Middle frontal gyrus (tissue), 1 donor: ENCODE measurements around the gene TOPBP1.
A peak's percentile ranks its signal among the peaks of the same experiment; 100 is the strongest.

Experiments used
- DNase-seq: peaks from one replicate; pipeline ENCODE4 v3.0.0-alpha.2; 2015; ENCODE audit warnings: low spot score; ENCODE audit errors: extremely low spot score

Gene TOPBP1

GRCh38 chr3:133608388-133608787, 53.4 kb downstream of the TOPBP1 start:
- no peak for DNase-seq

- DNase-seq, result no peak
Measured at GRCh38 chr3:133607816-133608215, 53.9 kb downstream of the TOPBP1 start.

- DNase-seq, result no peak
Measured at GRCh38 chr3:133606902-133607301, 54.8 kb downstream of the TOPBP1 start.

- no peak for DNase-seq
Measured at GRCh38 chr3:133606342-133606741, 55.4 kb downstream of the TOPBP1 start.

GRCh38 chr3:133600572-133601081, 61.1 kb downstream of the TOPBP1 start:
- no peak for DNase-seq

- no peak for DNase-seq
Measured at GRCh38 chr3:133599280-133599679, 62.5 kb downstream of the TOPBP1 start.

- no peak for DNase-seq
Measured at GRCh38 chr3:133598405-133598804, 63.3 kb downstream of the TOPBP1 start.

- DNase-seq, result no peak
Measured at GRCh38 chr3:133595341-133595740, 66.4 kb downstream of the TOPBP1 start.

GRCh38 chr3:133593243-133593642, 68.5 kb downstream of the TOPBP1 start:
- DNase-seq, result no peak

- DNase-seq, result no peak
Measured at GRCh38 chr3:133592843-133593242, 68.9 kb downstream of the TOPBP1 start.

GRCh38 chr3:133591271-133591742, 70.4 kb downstream of the TOPBP1 start:
- DNase-seq, result no peak

GRCh38 chr3:133589503-133589902, 72.2 kb downstream of the TOPBP1 start:
- no peak for DNase-seq

GRCh38 chr3:133588784-133589465, 72.8 kb downstream of the TOPBP1 start:
- no peak for DNase-seq

GRCh38 chr3:133588035-133588434, 73.7 kb downstream of the TOPBP1 start:
- no peak for DNase-seq

GRCh38 chr3:133583396-133583795, 78.3 kb downstream of the TOPBP1 start:
- DNase-seq, result no peak

GRCh38 chr3:133578548-133579191, 83.1 kb downstream of the TOPBP1 start:
- DNase-seq, result no peak

GRCh38 chr3:133576169-133576568, 85.6 kb downstream of the TOPBP1 start:
- no peak for DNase-seq

- no peak for DNase-seq
Measured at GRCh38 chr3:133575086-133575485, 86.7 kb downstream of the TOPBP1 start.

- DNase-seq, result no peak
Measured at GRCh38 chr3:133574260-133574881, 87.4 kb downstream of the TOPBP1 start.

GRCh38 chr3:133573629-133574194, 88.0 kb downstream of the TOPBP1 start, which contains the start of gene CDV3:
Gene CDV3, plus strand, starts transcription at chr3:133573686. Its CDS starts 359 bp downstream, at chr3:133574045.
- no peak for DNase-seq

GRCh38 chr3:133573054-133573628, 88.6 kb downstream of the TOPBP1 start:
- DNase-seq, result peak; percentile 100
